Neural progenitor cell (in vitro differentiated cells): ENCODE measurements around the gene RAB6B.

Experiments used
- CTCF ChIP-seq: fragments of 200-600 bp; sonication (generic); IDR thresholded peaks from 2 replicates; pipeline ENCODE4 v1.5.1; 2017; ENCODE audit warnings: antibody characterized with exemption, mild to moderate bottlenecking
- EZH2 ChIP-seq: fragments of 200-600 bp; sonication (generic); IDR thresholded peaks from 2 replicates; pipeline ENCODE4 v1.6.1; 2017; ENCODE audit warnings: antibody characterized with exemption, mild to moderate bottlenecking, moderate library complexity
- EZH2phosphoT487 ChIP-seq: fragments of 200-600 bp; sonication (generic); IDR thresholded peaks from 2 replicates; pipeline ENCODE4 v1.6.1; 2017; ENCODE audit warnings: antibody characterized with exemption

- TF ChIP-seq EZH2 (no peak), CTCF (no peak), EZH2phosphoT487 (no peak)
Observed at GRCh38 chr3:133872781-133873180, 22.9 kb downstream of the RAB6B start.
